Ascending aorta (tissue), 2 donors: Measurements from ENCODE around the gene SFI1. TPM values are rescaled to one million over a fixed set of nuclear protein-coding genes. Genes with fewer than 3 reads are reported as not detected.

Experiments
- DNase-seq, 2 donors: peaks; one replicate each; pipeline ENCODE4 v3.0.0-alpha.2; 2019; ENCODE audit warnings: low spot score in 2 of 2
- H3K27ac ChIP-seq, 2 donors: fragments of 200-600 bp; sonication (generic); one replicate each; pipeline ENCODE4 v1.5.1; 2016 to 2017; ENCODE audit warnings: mild to moderate bottlenecking in 1 of 2
- H3K27me3 ChIP-seq: fragments of 200-600 bp; sonication (generic); one replicate; pipeline ENCODE4 v1.5.1; 2017
- H3K36me3 ChIP-seq, 2 donors: fragments of 200-600 bp; sonication (generic); one replicate each; pipeline ENCODE4 v1.5.1; 2016
- H3K4me1 ChIP-seq, 2 donors: fragments of 200-600 bp; sonication (generic); one replicate each; pipeline ENCODE4 v1.5.1; 2016 to 2017; ENCODE audit warnings: mild to moderate bottlenecking in 1 of 2
- H3K4me3 ChIP-seq, 2 donors: fragments of 200-600 bp; sonication (generic); one replicate each; pipeline ENCODE4 v1.5.1; 2016 to 2017; ENCODE audit warnings: mild to moderate bottlenecking in 1 of 2
- H3K9me3 ChIP-seq, 2 donors: fragments of 200-600 bp; sonication (generic); one replicate each; pipeline ENCODE4 v1.5.1; 2016
- intact Hi-C: fragments of 100-400 bp; cut with DNase I; formaldehyde crosslinking; loops from one replicate; pipeline ENCODE4 v1.15.1; 2023
- total RNA-seq: library from RNA; depleted of rRNA; stranded (reverse); fragments of >200 nt; gene quantifications from one replicate; pipeline ENCODE4 v1.1.0, GENCODE V29; 2016
- TF ChIP-seq, protein P1 (sequence below), 3 experiments: fragments of 200-600 bp in 2 of 3; fragments of 450-650 bp in 1 of 3; sonication (generic) in 2 of 3; IDR thresholded peaks; one replicate each; pipeline ENCODE4 v1.5.1; 2016 to 2019; ENCODE audit warnings: antibody characterized with exemption in 3 of 3, mild to moderate bottlenecking in 1 of 3, moderate library complexity in 1 of 3

SFI1 gene
- total RNA-seq, 1 donor from 2014 or later, result 31.0 TPM

- Histone ChIP-seq H3K4me3 (no peak overlapping the region), H3K27me3 (no peaks in the 10 kb centered on the region), H3K36me3 (peaks cover 38 to 58% of the 10 kb centered on the region in 2 donors), H3K9me3 (no peaks in the 10 kb centered on the region), H3K27ac (no peak overlapping the region), H3K4me1 (no peaks in the 10 kb centered on the region)
- intact Hi-C loops, result no loop called here
- DNase-seq, result no peak
- TF ChIP-seq, protein P1, sequence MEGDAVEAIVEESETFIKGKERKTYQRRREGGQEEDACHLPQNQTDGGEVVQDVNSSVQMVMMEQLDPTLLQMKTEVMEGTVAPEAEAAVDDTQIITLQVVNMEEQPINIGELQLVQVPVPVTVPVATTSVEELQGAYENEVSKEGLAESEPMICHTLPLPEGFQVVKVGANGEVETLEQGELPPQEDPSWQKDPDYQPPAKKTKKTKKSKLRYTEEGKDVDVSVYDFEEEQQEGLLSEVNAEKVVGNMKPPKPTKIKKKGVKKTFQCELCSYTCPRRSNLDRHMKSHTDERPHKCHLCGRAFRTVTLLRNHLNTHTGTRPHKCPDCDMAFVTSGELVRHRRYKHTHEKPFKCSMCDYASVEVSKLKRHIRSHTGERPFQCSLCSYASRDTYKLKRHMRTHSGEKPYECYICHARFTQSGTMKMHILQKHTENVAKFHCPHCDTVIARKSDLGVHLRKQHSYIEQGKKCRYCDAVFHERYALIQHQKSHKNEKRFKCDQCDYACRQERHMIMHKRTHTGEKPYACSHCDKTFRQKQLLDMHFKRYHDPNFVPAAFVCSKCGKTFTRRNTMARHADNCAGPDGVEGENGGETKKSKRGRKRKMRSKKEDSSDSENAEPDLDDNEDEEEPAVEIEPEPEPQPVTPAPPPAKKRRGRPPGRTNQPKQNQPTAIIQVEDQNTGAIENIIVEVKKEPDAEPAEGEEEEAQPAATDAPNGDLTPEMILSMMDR (IDR thresholded peaks at IDR 0.05), result no peak
These were observed 44.4 kb upstream of the SFI1 start for GRCh38 chr22:31451709-31452571.

DNA sequence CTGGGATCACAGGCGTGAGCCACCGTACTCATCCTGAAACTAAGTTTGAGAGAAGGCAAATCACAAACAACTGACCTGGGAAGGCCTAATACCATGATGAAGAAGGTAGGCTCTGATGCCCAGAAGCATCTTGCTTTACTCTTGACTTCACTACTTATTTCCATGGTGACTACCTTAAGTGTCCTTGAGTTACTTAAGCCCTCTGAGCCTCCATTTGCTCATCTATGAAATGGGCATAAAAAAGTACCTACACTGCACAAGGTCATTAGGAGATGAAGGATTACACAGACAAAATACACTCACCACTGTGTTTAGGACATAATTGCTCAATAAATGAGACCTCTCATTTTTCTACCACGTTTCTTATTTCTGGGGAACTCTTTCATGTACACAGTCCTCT lies 34.6 kb upstream of the SFI1 start:
- Histone ChIP-seq H3K4me3 (no peak overlapping the region), H3K36me3 (peaks cover 61 to 81% of the 10 kb centered on the region in 2 donors), H3K9me3 (no peaks in the 10 kb centered on the region), H3K27ac (no peak overlapping the region), H3K4me1 (no peaks in the 10 kb centered on the region), H3K27me3 (no peaks in the 10 kb centered on the region)
- intact Hi-C loops, result no loop called here
- TF ChIP-seq, protein P1 (IDR thresholded peaks at IDR 0.05), result no peak
- no peak for DNase-seq

DNA sequence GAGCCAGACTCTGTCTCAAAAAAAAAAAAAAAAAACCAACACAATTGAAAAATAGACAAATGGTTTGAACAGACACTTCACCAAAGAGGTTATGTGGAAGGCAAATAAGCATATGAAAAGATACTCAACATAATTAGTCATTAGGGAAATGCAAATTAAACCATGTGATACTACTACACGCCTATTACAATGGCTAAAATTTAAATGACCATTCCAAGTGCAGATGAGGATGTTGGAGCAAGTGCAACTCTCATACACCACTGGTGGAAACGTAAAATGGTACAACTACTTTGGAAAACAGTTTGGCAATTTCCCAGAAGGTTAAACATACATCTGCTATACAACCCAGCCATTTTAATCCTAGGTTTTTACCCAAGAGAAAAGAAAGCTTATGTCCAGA lies 31.0 kb upstream of the SFI1 start:
- H3K4me1 ChIP-seq, result no peaks in the 10 kb centered on the region
- H3K27ac ChIP-seq, result no peak overlapping the region
- intact Hi-C loops, result no loop called here
- DNase-seq, result no peak
- H3K4me3 ChIP-seq, result no peak overlapping the region
- TF ChIP-seq, protein P1 (IDR thresholded peaks at IDR 0.05), result no peak
- peaks cover 52 to 78% of the 10 kb centered on the region in 2 donors for H3K36me3 ChIP-seq
- no peaks in the 10 kb centered on the region for H3K9me3 ChIP-seq
- H3K27me3 ChIP-seq, result no peaks in the 10 kb centered on the region

DNA sequence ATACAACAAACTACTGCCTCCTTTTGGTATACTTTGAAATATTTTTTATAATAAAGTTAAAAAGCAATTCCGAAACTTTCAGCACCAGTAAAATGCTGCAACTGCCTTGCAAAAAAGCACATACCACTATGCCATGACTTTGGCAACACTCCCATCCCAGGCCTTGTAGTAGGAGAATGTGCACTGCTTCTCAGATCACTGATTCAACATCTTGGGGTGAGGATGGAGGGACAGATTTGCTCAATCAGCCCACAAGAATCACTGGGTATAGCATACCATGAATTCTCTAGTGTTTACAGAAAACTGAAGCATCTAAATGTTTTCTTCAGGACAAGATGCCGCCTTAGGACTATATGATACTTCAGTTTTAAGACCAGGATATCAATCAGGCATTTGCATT lies 21.6 kb upstream of the SFI1 start:
- intact Hi-C loops, result no loop called here
- no peak for DNase-seq
- Histone ChIP-seq H3K36me3 (peaks cover 21 to 40% of the 10 kb centered on the region in 2 donors), H3K27me3 (no peaks in the 10 kb centered on the region), H3K4me1 (no peaks in the 10 kb centered on the region), H3K9me3 (no peaks in the 10 kb centered on the region), H3K4me3 (no peak overlapping the region), H3K27ac (no peak overlapping the region)
- TF ChIP-seq, protein P1 (IDR thresholded peaks at IDR 0.05), result no peak

DNA sequence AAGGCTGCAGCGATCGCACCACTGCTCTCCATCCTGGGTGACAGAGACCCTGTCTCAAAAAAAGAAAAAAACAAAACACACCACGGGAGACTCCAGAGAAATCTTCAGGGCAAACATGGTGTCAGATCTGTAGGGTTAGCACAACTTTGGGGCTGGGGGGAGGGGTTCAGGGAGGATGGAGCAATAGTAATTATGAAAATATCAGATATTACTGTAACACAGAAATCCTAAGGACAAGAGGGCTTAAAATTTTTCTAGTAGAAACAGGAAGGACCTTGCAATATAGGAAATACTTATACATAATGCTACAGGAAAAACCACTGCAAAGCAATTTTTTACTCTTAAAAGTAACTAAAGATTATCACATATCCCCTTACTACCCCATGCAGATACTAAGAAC lies 20.5 kb upstream of the SFI1 start:
- intact Hi-C loops, result no loop called here
- Histone ChIP-seq H3K27ac (no peak overlapping the region), H3K36me3 (peaks cover 26 to 39% of the 10 kb centered on the region in 2 donors), H3K4me1 (no peaks in the 10 kb centered on the region), H3K27me3 (no peaks in the 10 kb centered on the region), H3K4me3 (no peak overlapping the region), H3K9me3 (no peaks in the 10 kb centered on the region)
- TF ChIP-seq, protein P1 (IDR thresholded peaks at IDR 0.05), result no peak
- no peak for DNase-seq
